GM20000 (cell line): ENCODE data around the gene MED12L.

Source experiments
- DNase-seq: peaks from one replicate; pipeline ENCODE4 v3.0.0; 2012; ENCODE audit warnings: low spot score
- CTCF ChIP-seq: IDR thresholded peaks from 2 replicates; pipeline ENCODE4 v1.5.1; 2012; ENCODE audit warnings: mild to moderate bottlenecking, control low read depth; ENCODE audit errors: extremely low read depth, missing control alignments

The MED12L gene

GRCh38 chr3:151213881-151214280, 128.4 kb downstream of the MED12L start:
- DNase-seq, result no peak
- TF ChIP-seq CTCF, result no peak

GRCh38 chr3:151214459-151214858, 129.0 kb downstream of the MED12L start:
- DNase-seq, result no peak
- TF ChIP-seq CTCF, result no peak

GRCh38 chr3:151216641-151217607, 131.5 kb downstream of the MED12L start:
- TF ChIP-seq CTCF, result no peak
- no peak for DNase-seq

- TF ChIP-seq CTCF, result no peak
- DNase-seq, result no peak
These were observed 132.7 kb downstream of the MED12L start for GRCh38 chr3:151218136-151218535.

- TF ChIP-seq CTCF, result no peak
- no peak for DNase-seq
These were observed 133.6 kb downstream of the MED12L start for GRCh38 chr3:151219056-151219455.

GRCh38 chr3:151224268-151224866, 138.9 kb downstream of the MED12L start:
- TF ChIP-seq CTCF, result no peak
- DNase-seq, result no peak
